ENCODE measurements around the gene PADI3.

The PADI3 gene

DNA sequence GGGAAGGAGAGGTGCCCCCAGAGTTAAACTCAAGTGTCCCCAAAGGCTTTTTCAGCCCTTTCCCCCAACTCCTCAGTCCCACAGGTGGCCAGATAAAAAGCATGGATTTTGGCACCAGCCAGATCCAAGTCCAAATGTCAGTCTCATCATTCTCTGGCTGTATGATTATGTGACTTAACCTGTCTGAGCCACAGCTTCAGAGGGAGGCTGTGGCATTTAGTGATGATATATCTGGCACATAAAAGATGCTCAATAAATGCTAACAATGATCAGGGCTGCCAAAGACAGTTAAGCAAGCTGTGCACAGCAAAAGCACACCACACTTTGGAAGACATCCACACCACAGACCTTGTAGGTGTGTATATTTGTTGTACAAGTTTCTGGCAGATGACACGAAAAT lies 5.6 kb upstream of the PADI3 start:
- no peak for TF ChIP-seq CTCF (IDR thresholded peaks at IDR 0.05; ENCODE audit: low read depth, low read length)
- no peak overlapping the region for H3K4me3 ChIP-seq (ENCODE audit: low read depth, low read length)

GRCh38 chr1:17244821-17245740 lies 3.8 kb upstream of the PADI3 start:
- no peak for TF ChIP-seq CTCF (IDR thresholded peaks at IDR 0.05; ENCODE audit: low read depth, low read length)
- no peak overlapping the region for H3K4me3 ChIP-seq (ENCODE audit: low read depth, low read length)

- H3K4me3 ChIP-seq (ENCODE audit: low read depth, low read length), result no peak overlapping the region
- TF ChIP-seq CTCF (IDR thresholded peaks at IDR 0.05; ENCODE audit: low read depth, low read length), result no peak
These were observed 3.0 kb upstream of the PADI3 start for GRCh38 chr1:17245816-17246325.

- no peak for TF ChIP-seq CTCF (IDR thresholded peaks at IDR 0.05; ENCODE audit: low read depth, low read length)
- no peak overlapping the region for H3K4me3 ChIP-seq (ENCODE audit: low read depth, low read length)
These were observed 1.9 kb upstream of the PADI3 start for GRCh38 chr1:17246971-17247370.

DNA sequence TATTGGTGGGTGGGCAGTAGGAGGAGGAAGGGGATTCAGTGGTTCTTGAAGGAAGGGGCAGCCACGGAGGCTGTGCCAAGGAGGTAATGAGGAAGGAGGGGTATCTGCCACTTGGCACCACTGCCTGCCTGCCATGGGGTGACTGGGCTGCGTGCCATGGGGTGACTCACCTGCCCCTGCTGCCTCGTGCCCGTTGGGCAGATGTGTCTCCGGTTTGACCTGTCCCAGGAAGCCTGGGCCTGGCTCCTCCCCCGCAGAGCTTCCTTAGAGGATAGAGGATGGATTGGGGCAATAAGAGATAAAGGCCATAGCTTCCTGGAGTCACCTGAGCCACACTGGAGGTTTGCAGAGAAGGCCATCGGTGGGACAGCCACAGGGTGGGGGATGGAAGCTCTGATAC lies 1.7 kb downstream of the PADI3 start:
- TF ChIP-seq CTCF (IDR thresholded peaks at IDR 0.05; ENCODE audit: low read depth, low read length), result no peak
- no peak overlapping the region for H3K4me3 ChIP-seq (ENCODE audit: low read depth, low read length)

- H3K4me3 ChIP-seq (ENCODE audit: low read depth, low read length), result no peak overlapping the region
These were observed 2.3 kb downstream of the PADI3 start for GRCh38 chr1:17251246-17251645.

More at GRCh38 chr1:17251246-17251645, 2.3 kb downstream of the PADI3 start:
- TF ChIP-seq CTCF (IDR thresholded peaks at IDR 0.05; ENCODE audit: low read depth, low read length), result no peak

Measured in WI38 (cell line).